Panc1 (cell line): ENCODE data around the gene ZNF716. TPM values are rescaled to one million over a fixed set of nuclear protein-coding genes. Genes with fewer than 3 reads are reported as not detected.

Experiments used
- ATAC-seq: fragments of 200-7000 bp; cut with Tn5 transposase; 2 replicates; pipeline ENCODE4 v1.9.1; 2020; ENCODE audit warnings: mild to moderate bottlenecking, moderate library complexity
- BruUV-seq: library from RNA; stranded (reverse); fragments of 400-500 nt; replicated peaks from 2 replicates; lab custom pipeline; 2021; lab: Mats Ljungman, UMichigan
- CTCF ChIA-PET: fragments of 300-600 bp; sonication (Branson Sonifier 250); formaldehyde crosslinking; loops from one replicate; lab custom pipeline; 2022; ENCODE audit warnings: antibody characterized with exemption; lab: Charles Lee
- POLR2A ChIA-PET: fragments of 300-600 bp; sonication (Branson Sonifier 250); formaldehyde crosslinking; loops from one replicate; lab custom pipeline; 2022; ENCODE audit warnings: antibody characterized with exemption; lab: Charles Lee
- DNase-seq: peaks from one replicate; pipeline ENCODE4 v3.0.0-alpha.2; 2010; ENCODE audit warnings: low read depth, low spot score
- H3K27ac ChIP-seq: 2 replicates; pipeline ENCODE4 v1.5.1; 2011; ENCODE audit warnings: mild to moderate bottlenecking, low read length, inconsistent platforms
- H3K27me3 ChIP-seq: fragments of 200-500 bp; sonication (Bioruptor generic); 2 replicates; pipeline ENCODE4 v1.6.0; 2014; ENCODE audit warnings: low read length, inconsistent platforms; ENCODE audit not compliant: control insufficient read depth, insufficient read depth
- H3K36me3 ChIP-seq: fragments of 200-500 bp; sonication (Bioruptor generic); 2 replicates; pipeline ENCODE4 v1.5.1; 2014; ENCODE audit warnings: inconsistent platforms, mild to moderate bottlenecking, low read length, moderate library complexity; ENCODE audit not compliant: control insufficient read depth, insufficient read depth
- H3K4me1 ChIP-seq: 2 replicates; pipeline ENCODE4 v1.5.1; 2011; ENCODE audit warnings: inconsistent platforms, mild to moderate bottlenecking, low read length, moderate library complexity; ENCODE audit not compliant: control insufficient read depth, insufficient read depth
- H3K4me3 ChIP-seq, 2 experiments: 2 replicates each; pipeline ENCODE4 v1.5.1; 2011 to 2012; ENCODE audit warnings: low read depth in 2 of 2, low read length in 2 of 2, mild to moderate bottlenecking in 2 of 2, inconsistent platforms in 1 of 2, moderate library complexity in 1 of 2
- H3K9me3 ChIP-seq: fragments of 200-500 bp; sonication (Bioruptor generic); 2 replicates; pipeline ENCODE4 v1.5.1; 2014; ENCODE audit warnings: low read depth, mild to moderate bottlenecking, inconsistent platforms, low read length, moderate library complexity; ENCODE audit not compliant: control insufficient read depth, insufficient read depth
- CTCF ChIP-seq: fragments of 450-650 bp; IDR thresholded peaks from 2 replicates; pipeline ENCODE4 v1.5.1; 2017; ENCODE audit warnings: mild to moderate bottlenecking
- POLR2AphosphoS5 ChIP-seq: IDR thresholded peaks from 2 replicates; pipeline ENCODE4 v1.6.1; 2012; ENCODE audit warnings: mild to moderate bottlenecking, low read depth, low read length, moderate library complexity
- REST ChIP-seq, 2 experiments: IDR thresholded peaks; 2 replicates each; pipeline ENCODE4 v1.6.1; 2011 to 2012; ENCODE audit warnings: low read depth in 2 of 2, control low read depth in 1 of 2, low read length in 1 of 2, mild to moderate bottlenecking in 1 of 2, moderate library complexity in 1 of 2; ENCODE audit not compliant: insufficient read depth in 1 of 2
- SIN3A ChIP-seq: IDR thresholded peaks from 2 replicates; pipeline ENCODE4 v1.6.1; 2012; ENCODE audit warnings: low read depth, mild to moderate bottlenecking, low read length, moderate library complexity, borderline replicate concordance; ENCODE audit not compliant: insufficient read depth
- TCF7L2 ChIP-seq: IDR thresholded peaks from 2 replicates; pipeline ENCODE4 v1.6.1; 2011; ENCODE audit warnings: mild to moderate bottlenecking, low read depth, low read length, inconsistent platforms
- in situ Hi-C: cut with HindIII; loops from 2 replicates; pipeline ENCODE4 v1.10.0; 2016; ENCODE audit warnings: low sequenced_read_pairs, low pct_unique_long_range_greater_than_20kb
- intact Hi-C: fragments of 100-400 bp; cut with micrococcal nuclease; formaldehyde crosslinking; loops from one replicate; pipeline ENCODE4 v1.10.0; 2022; ENCODE audit not compliant: unreplicated experiment
- total RNA-seq: library from RNA; stranded (reverse); gene quantifications from one replicate; pipeline ENCODE4 v1.2.1, GENCODE V29; 2021; ENCODE audit not compliant: unreplicated experiment

The ZNF716 gene
- total RNA-seq, 1 experiment from 2014 or later = 0.36 TPM

GRCh38 chr7:57412618-57413017, 37.4 kb upstream of the ZNF716 start:
- Histone ChIP-seq H3K27me3 (no peaks in the 10 kb centered on the region), H3K36me3 (no peaks in the 10 kb centered on the region), H3K9me3 (no peaks in the 10 kb centered on the region), H3K27ac (no peak overlapping the region), H3K4me3 (no peak overlapping the region), H3K4me1 (no peaks in the 10 kb centered on the region)
- in situ Hi-C loops (no loop called here), intact Hi-C loops (no loop called here)
- ATAC-seq (no peak), DNase-seq (no peak)
- BruUV-seq = no TSS peak
- ChIA-PET POLR2A (no interaction called here), CTCF (no interaction called here)
- TF ChIP-seq TCF7L2 = no peak
- no peak for TF ChIP-seq POLR2AphosphoS5
- no peak for TF ChIP-seq REST (IDR thresholded peaks at IDR 0.05; ENCODE audit: insufficient read depth in 1 of 2, low read depth in 2 of 2, low read length in 1 of 2)
- no peak for TF ChIP-seq SIN3A
- no peak for TF ChIP-seq CTCF

GRCh38 chr7:57413529-57414398, 36.2 kb upstream of the ZNF716 start:
- no TSS peak for BruUV-seq
- in situ Hi-C loops = no loop called here
- ChIA-PET POLR2A (no interaction called here), CTCF (no interaction called here)
- ATAC-seq = no peak
- intact Hi-C loops = no loop called here
- no peak for TF ChIP-seq REST (IDR thresholded peaks at IDR 0.05; ENCODE audit: insufficient read depth in 1 of 2, low read depth in 2 of 2, low read length in 1 of 2)
- TF ChIP-seq SIN3A = no peak
- TF ChIP-seq CTCF = no peak
- no peak for TF ChIP-seq POLR2AphosphoS5
- no peak for TF ChIP-seq TCF7L2
- DNase-seq = no peak
- Histone ChIP-seq H3K4me3 (no peak overlapping the region), H3K27ac (no peak overlapping the region), H3K4me1 (no peaks in the 10 kb centered on the region), H3K27me3 (no peaks in the 10 kb centered on the region), H3K9me3 (no peaks in the 10 kb centered on the region), H3K36me3 (no peaks in the 10 kb centered on the region)
